ENCODE measurements around the gene SPIN1.

- no peak for TF ChIP-seq CTCF (IDR thresholded peaks at IDR 0.05 in 4 of 5, conservative IDR thresholded peaks at IDR 0.05 in 1 of 5)
- TF ChIP-seq POLR2A (IDR thresholded peaks at IDR 0.05) = no peak
Measured at GRCh38 chr9:88391236-88391635, 3.0 kb downstream of the SPIN1 start.

Measured in gastrocnemius medialis (tissue), 4 donors.